Thoracic aorta (tissue), 2 donors: ENCODE data around the gene ZNF423. TPM values are rescaled to one million over a fixed set of nuclear protein-coding genes. Genes with fewer than 3 reads are reported as not detected.

ENCODE experiments used
- ATAC-seq: fragments of 150-250 bp; one replicate; pipeline ENCODE4 v1.8.0; 2017; ENCODE audit warnings: low read depth; ENCODE audit not compliant: insufficient number of reproducible peaks, low FRiP score
- DNase-seq: peaks from one replicate; pipeline ENCODE4 v3.0.0-alpha.2; 2020; ENCODE audit warnings: low spot score
- H3K27ac ChIP-seq, 2 donors: fragments of 200-600 bp; sonication (generic); 1 replicate in 1 of 2; 2 replicates in 1 of 2; pipeline ENCODE4 v1.5.1; 2016; ENCODE audit warnings: mild to moderate bottlenecking in 2 of 2, moderate library complexity in 2 of 2
- H3K27me3 ChIP-seq: fragments of 200-600 bp; sonication (generic); replicated peaks from 2 replicates; pipeline ENCODE4 v1.6.0; 2016; ENCODE audit warnings: mild to moderate bottlenecking; ENCODE audit not compliant: insufficient read depth
- H3K36me3 ChIP-seq: fragments of 200-600 bp; sonication (generic); one replicate; pipeline ENCODE4 v1.5.1; 2016
- H3K4me1 ChIP-seq, 2 donors: fragments of 200-600 bp; sonication (generic); 1 replicate in 1 of 2; 2 replicates in 1 of 2; pipeline versions ENCODE4 v1.5.1 to v1.6.0; 2016; ENCODE audit warnings: low read depth in 2 of 2, mild to moderate bottlenecking in 1 of 2; ENCODE audit not compliant: control insufficient read depth in 1 of 2
- H3K4me3 ChIP-seq: fragments of 200-600 bp; sonication (generic); 2 replicates; pipeline ENCODE4 v1.5.1; 2016; ENCODE audit warnings: mild to moderate bottlenecking
- H3K9me3 ChIP-seq: fragments of 200-600 bp; sonication (generic); 2 replicates; pipeline ENCODE4 v1.5.1; 2016
- total RNA-seq, 2 donors: library from RNA; depleted of rRNA; stranded (reverse); fragments of >200 nt; gene quantifications; one replicate each; pipeline versions ENCODE4 v1.1.0 to v1.2.3, GENCODE V29; 2016
- TF ChIP-seq, protein P1 (sequence below): fragments of 200-600 bp; sonication (generic); IDR thresholded peaks from one replicate; pipeline ENCODE4 v1.5.1; 2019; ENCODE audit warnings: antibody characterized with exemption

ZNF423 gene
- total RNA-seq, 2 donors from 2014 or later = 16.2 to 22.9 TPM

DNA sequence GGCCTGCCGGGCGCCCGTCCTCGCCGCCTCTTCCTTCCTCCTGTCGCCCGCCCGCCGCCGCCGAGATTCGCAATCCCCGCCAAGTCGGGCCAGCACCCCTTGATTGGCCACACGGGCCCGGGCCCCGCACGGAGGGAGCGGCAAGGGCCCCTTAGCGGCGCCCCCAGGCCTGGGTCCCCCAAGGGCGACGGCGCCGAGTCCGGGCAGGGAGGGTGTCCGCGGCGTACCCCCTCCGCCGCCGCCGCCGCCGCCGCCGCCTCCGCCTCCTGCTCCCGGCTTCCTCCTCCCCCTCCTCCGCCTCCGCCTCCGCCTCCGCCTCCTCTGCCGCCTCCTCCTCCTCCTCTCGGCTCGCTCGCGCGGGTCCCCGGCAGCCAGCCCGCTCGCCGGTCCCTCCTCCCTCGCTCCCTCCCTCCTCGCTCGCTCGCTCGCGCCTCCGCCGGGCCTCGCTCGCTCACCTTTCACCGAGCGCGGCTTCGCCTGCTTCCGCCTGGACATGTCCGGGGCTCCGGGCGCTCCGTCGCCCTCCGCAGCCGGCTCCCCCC, 561 bp downstream of the ZNF423 start:
- peak; percentile 17 for ATAC-seq
- Histone ChIP-seq H3K27ac (peak overlapping the region; percentile 80 to 91), H3K4me1 (peaks cover 4 to 32% of the 10 kb centered on the region in 2 donors), H3K9me3 (no peaks in the 10 kb centered on the region), H3K27me3 (no peaks in the 10 kb centered on the region), H3K4me3 (peak overlapping the region; percentile 97), H3K36me3 (no peaks in the 10 kb centered on the region)
- DNase-seq = no peak
- TF ChIP-seq, protein P1, sequence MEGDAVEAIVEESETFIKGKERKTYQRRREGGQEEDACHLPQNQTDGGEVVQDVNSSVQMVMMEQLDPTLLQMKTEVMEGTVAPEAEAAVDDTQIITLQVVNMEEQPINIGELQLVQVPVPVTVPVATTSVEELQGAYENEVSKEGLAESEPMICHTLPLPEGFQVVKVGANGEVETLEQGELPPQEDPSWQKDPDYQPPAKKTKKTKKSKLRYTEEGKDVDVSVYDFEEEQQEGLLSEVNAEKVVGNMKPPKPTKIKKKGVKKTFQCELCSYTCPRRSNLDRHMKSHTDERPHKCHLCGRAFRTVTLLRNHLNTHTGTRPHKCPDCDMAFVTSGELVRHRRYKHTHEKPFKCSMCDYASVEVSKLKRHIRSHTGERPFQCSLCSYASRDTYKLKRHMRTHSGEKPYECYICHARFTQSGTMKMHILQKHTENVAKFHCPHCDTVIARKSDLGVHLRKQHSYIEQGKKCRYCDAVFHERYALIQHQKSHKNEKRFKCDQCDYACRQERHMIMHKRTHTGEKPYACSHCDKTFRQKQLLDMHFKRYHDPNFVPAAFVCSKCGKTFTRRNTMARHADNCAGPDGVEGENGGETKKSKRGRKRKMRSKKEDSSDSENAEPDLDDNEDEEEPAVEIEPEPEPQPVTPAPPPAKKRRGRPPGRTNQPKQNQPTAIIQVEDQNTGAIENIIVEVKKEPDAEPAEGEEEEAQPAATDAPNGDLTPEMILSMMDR = no peak

DNA sequence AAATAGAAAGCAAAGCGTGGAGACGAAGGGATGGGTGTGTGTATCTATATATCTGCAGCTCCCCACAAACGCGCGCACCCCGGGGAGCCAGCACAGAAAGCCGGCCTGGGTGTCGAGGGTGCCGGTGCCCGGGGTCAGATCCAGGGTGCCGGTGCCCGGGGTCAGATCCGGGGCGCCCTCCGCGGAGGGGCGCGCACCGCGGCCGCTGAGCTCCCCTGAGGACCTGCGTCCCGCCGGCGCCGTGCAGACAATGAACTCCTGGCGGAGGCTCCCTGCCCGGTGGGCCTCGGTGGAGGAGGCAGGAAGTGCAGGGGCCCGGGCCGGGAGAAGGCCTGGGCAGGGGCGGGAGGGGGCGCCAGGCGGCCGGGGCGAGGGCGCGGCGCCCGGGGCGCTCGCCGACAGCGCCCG, 1.1 kb downstream of the ZNF423 start:
- peak overlapping the region; percentile 80 to 91 for H3K27ac ChIP-seq
- H3K36me3 ChIP-seq = no peaks in the 10 kb centered on the region
- peaks cover 4 to 32% of the 10 kb centered on the region in 2 donors for H3K4me1 ChIP-seq
- no peaks in the 10 kb centered on the region for H3K9me3 ChIP-seq
- DNase-seq (no peak), ATAC-seq (no peak)
- TF ChIP-seq, protein P1 = no peak
- H3K27me3 ChIP-seq = no peaks in the 10 kb centered on the region
- H3K4me3 ChIP-seq = peak overlapping the region; percentile 97

DNA sequence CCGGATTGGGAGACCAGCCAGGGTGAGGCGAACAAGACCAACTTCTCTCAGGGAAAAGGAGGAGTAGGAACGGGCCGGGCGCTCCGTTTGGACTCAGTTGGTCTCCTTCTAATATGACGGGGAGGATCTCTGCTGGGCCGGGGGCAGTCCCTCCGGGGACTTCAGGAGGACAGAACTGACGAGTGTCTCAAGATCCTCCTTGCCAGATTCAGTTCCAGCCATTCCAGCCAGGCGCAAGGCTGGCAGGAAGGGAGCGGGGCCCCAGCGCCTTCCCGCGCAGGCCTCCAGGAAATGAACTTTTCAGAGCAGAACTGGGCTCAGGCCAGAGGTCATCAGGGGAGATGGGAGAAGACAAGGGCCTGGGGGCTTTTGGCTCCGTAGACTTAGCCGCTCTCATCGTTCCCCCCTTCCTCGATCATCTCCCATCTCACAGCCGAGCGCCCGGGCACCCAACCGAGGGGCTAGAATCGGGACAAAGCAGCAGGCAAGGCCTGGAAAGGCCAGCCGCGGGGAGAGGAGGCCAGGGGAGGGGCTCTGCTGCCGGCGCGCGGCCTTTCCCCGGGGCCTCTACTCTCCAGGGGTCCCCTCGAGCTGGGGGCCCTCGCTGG, 1.6 kb downstream of the ZNF423 start:
- DNase-seq = no peak
- no peaks in the 10 kb centered on the region for H3K36me3 ChIP-seq
- ATAC-seq = no peak
- TF ChIP-seq, protein P1 = no peak
- H3K4me3 ChIP-seq = peak overlapping the region; percentile 97
- no peaks in the 10 kb centered on the region for H3K9me3 ChIP-seq
- H3K27me3 ChIP-seq = no peaks in the 10 kb centered on the region
- H3K27ac ChIP-seq = peak overlapping the region; percentile 80 to 91
- H3K4me1 ChIP-seq = peaks cover 1 to 32% of the 10 kb centered on the region in 2 donors

DNA sequence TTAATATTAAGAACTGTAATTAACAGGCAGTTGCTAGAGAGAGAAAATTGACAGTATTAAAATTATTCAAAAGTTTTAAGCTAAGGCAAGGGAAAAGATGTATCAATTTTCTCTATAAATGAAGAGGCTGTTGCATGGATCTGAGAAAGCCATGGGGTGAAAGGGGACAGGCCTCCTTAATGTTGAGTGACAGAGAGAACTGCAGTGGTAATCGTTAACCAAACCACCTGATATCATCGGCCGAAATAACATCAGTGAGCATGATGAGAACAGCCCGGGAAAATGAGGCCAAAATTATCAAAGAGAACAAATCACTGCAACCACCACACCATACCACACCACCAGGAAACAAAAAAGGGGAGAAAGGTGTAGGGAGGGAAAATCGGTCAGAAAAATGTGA, 3.6 kb downstream of the ZNF423 start:
- H3K4me1 ChIP-seq = peaks cover 0 to 17% of the 10 kb centered on the region in 2 donors
- DNase-seq = no peak
- no peak overlapping the region for H3K27ac ChIP-seq
- no peaks in the 10 kb centered on the region for H3K36me3 ChIP-seq
- no peaks in the 10 kb centered on the region for H3K27me3 ChIP-seq
- no peak for ATAC-seq
- TF ChIP-seq, protein P1 = no peak
- no peaks in the 10 kb centered on the region for H3K9me3 ChIP-seq
- H3K4me3 ChIP-seq = no peak overlapping the region

DNA sequence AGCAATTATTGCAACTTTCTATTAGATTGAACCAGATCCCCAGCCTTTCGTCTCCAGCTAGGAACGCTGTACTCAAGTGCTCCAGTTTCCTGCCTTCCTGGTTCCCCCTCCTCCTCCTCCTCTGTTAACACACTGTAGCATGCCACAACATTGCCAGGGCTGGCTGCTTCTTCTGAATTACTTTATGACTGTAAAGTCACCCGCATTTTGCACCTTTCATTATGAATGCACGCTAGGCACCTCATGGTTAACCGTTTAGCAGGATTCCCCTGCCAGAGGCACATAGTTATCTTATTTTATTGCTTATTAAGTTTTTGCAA, 4.5 kb downstream of the ZNF423 start:
- H3K4me3 ChIP-seq = no peak overlapping the region
- H3K27ac ChIP-seq = no peak overlapping the region
- DNase-seq (no peak), ATAC-seq (no peak)
- H3K36me3 ChIP-seq = no peaks in the 10 kb centered on the region
- TF ChIP-seq, protein P1 = no peak
- H3K4me1 ChIP-seq = peaks cover 0 to 16% of the 10 kb centered on the region in 2 donors
- no peaks in the 10 kb centered on the region for H3K27me3 ChIP-seq
- no peaks in the 10 kb centered on the region for H3K9me3 ChIP-seq
